NCI-H1105 (cell line): Measurements from ENCODE around the gene KDM2B.
"Not testable (repeated sequence)": the region's sequence is repeated elsewhere in the genome, so short reads cannot be mapped to it uniquely, and the experiment has no call there.

Source experiments
- DNase-seq: peaks from one replicate; lab custom pipeline; 2025; lab: John Stamatoyannopoulos, UW

The KDM2B gene

DNA sequence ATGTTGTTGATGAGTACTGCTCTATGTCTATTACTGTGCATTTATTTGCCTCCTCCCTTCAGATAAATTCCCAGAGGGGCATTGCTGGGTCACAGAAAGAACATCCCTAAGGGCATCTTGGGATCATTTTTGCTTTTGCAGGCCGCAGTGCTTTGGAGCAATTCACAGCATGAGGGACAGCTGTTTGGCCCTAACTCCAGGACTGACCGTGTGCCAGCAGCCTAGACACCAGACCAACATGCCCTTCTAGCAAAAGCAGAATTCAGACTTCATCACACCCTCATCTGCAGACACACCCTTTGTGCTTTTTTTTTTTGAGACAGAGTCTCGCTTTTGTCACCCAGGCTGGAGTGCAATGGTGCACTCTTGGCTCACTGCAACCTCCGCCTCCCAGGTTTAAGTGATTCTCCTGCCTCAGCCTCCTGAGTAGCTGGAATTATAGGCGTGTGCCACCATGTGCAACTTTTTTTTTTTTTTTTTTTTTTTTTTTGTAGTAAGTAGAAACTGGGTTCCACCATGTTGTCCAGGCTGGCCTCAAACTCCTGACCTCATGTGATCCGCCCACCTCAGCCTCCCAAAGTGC, 149.9 kb downstream of the KDM2B start:
- no peak for DNase-seq

DNA sequence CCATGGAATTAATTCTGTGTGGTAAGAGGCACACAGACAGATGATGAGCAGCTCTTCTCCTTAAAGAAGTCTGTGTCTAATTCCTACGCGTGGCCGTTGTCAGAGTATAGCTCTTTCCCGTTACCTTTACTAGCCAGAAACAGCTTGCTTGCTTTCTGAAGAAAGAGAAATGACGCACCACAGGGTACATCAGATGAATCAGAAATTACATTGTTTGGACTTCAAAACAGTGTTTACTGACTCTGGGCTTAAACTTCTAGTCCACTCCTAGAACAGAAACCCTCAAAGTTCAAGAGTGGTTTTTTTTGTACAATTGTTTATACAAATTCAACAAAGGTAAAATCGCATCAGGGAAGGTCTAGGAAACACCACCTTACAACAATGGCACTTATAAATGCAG, 151.9 kb downstream of the KDM2B start:
- no peak for DNase-seq

DNA sequence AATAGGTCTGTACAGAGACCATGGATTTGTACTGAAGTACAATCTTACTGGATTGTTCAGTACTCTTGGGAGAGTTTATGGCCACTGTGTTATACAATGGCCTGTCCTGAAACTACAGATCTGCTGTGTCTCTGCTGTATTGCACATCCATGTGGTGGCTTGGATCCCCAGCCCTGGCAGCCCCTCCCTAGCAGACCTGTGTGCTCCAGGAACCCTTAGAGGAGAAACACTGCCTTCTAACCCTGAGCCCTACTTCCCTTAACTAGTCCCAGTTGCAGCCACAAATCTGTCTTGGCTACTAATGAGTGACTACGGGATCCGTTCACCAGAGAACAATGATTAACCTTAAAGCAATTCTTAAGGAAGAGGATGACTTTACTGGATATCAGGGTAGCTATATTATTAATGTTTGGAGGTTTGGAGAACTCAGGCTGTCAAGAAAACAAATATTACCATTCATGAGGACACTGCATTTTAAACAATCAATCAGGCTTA, 153.2 kb downstream of the KDM2B start:
- DNase-seq: no peak

DNA sequence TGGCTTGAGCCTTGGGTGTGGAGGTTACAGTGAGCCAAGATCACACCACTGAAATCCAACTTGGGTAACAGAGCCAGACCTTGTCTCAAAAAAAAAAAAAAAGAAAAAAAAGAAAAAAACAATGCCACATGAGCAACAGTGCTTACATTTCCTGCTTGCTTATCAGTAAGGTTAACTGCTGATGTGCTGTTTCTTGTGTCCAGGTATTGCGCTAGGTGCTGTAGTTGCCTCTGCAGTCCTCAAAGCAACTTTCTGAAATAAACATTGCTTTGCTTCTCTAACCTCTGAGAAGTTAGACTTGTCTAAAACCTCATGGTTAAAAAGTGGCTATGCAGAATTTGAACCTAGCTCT, 156.2 kb downstream of the KDM2B start:
- no peak for DNase-seq

DNA sequence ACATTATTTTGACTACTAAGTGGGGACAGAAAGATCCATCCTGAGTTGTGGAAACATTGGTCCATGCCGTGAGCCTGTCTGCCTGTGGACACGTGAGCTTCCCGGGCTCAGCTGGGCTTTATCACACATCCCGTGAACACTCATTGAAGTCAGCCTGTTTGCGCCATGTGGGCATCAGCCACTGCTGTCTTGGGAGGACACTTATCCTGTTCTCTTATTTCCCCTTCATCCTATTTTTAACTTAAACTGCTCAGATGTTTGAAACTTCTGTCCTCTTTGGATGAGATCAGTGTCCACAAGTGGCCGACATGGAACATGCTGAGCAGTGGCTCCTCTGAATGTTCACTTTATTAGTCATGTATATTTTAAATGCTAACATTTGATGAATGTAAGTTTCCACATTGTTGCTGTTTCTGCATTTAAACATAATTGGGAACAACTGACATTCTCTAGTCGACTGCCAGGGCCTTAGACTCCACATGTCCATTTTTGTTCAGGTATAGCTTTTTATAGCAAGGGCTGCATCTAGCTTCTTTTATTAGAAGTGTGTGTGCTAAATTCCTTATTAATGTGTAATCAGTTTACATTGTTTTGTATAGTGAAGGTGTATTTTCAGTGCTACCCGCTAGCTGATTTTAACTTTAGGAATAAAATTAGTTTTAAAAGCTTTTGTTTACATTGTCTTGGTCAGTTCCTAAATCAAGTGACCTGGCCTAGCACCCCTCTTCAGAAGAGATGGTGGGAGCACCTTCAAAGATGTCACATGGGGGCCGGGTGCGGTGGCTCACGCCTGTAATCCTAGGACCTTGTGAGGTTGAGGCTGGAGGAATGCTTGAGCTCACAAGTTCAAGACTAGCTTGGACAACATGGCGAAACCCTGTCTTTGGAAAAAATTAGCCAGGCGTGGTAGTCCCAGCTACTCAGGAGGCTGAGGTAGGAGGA, 156.9 kb downstream of the KDM2B start:
- no peak for DNase-seq

DNA sequence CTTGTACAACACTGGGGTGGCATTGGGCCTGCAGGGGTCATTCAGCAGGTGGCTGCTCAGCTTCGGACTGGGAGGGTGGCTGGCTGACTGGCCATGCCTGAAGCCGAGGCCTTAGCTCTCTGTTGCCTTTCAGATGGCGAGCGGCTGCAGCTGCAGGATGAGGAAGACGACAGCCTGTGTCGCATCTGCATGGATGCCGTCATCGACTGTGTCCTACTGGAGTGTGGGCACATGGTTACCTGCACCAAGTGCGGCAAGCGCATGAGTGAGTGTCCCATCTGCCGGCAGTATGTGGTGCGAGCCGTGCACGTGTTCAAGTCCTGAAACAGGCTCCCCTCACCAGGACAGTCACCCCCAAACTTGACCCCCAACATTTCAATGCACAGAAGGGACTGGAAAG, 157.6 kb downstream of the KDM2B start:
- no peak for DNase-seq

DNA sequence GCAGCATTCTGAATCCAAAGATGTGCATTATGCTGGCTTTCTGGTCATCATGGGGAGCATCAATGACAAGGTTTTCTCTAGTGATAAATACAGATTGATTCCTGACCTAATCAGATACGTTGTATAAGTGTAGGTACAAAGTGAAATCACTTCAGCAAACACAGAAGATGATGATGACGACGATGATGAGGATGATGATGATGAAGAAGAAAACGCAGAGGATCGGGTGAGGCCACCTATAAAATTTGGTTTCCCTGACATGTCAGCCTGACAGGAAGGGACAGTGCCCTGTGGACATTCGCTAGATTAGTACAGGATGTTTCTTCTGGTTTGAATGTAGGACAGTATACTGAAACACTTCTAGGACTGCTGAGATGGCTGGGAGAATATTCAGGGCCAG, 160.7 kb downstream of the KDM2B start:
- no peak for DNase-seq

DNA sequence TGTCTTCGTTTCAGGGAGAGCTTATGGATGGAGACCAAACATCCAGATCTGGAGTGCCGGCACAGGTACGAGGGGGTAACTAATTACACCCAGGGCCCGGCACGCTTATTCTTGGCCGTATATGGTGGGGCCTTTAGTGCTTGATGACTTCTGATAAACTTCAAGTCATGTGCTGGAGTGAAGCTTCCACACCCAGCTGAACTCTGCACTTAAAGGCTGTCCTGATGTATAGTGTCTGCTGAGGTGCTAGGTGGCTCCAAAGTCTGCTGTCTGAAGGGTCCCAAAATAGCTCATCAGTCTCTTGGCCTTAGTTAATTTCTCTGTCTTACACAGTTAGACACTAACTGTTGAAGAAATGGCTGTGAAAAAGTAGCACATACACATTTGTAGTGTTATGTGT, 163.0 kb downstream of the KDM2B start:
- DNase-seq: no peak

DNA sequence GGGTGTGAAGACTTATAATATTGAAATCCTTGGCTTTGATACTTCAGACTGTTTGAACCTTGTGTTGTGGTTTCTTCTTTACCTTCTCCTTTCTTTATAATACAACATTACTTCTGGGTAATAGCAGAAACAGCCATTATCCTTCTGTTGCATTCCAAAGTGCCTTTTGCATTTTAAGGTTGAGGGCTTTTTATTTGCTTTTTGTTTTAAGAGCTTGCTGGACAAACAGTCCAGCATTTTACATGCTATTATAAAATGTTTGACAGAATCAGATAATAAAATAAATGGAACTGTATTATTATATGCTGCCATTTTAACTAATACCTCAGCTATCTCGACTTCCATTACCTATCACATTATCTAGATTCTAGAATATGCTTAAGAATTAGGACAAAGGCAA, 166.9 kb downstream of the KDM2B start:
- DNase-seq: no peak

DNA sequence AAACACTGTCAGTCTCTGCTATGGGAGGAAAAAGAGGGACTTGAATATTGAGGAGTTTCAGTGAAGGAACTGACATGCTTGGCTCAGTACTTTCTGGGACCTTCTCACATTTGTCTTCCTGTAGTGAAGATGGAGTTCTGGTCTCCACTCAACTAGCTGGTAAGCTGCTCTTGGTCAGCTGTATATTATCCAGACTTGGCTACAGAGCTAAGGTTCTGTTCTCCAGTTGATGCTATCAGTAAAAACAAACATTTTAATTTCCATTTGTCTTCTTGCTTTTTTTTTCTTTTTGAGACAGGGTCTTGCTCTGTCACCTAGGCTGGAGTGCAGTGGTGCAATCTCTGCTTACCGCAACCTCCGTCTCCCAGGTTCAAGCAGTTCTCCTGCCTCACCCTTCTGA, 175.6 kb downstream of the KDM2B start:
- no peak for DNase-seq

DNA sequence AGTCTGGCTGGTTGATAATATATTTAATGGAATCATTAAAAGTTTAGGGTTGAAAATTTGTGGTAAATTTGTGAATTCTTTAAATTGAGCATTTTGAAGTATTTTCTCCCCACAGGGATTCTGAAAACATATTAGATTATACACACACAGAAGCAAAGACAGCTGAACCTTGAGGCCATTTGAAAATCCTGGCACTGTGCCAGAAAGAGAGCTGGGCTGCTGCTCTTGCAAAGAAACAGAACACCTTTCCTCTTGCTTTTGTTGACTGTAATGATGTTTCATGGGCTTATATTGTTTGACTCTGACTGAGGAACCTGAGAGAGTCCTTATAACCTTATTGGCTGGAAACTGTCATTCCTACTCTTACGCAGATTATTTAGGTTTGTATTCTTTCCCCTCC, 176.1 kb downstream of the KDM2B start:
- peak; percentile 86 for DNase-seq

DNA sequence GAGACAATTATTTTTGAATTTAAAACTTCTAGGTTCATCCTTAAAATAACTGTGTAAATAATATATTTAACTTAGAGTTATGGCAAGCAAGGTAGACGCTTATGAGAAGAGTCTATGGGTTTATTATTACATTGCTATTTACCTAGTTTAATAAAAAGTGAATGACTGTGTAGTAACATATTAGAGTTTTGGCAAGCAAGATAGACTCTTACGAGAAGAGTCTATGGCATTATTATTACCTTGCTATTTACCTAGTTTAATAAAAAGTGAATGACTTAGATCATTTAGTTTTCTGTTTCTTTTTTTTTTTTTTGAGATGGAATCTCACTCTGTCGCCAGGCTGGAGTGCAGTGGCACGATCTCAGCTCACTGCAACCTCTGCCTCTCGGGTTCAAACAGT, 177.1 kb downstream of the KDM2B start:
- DNase-seq: no peak

DNA sequence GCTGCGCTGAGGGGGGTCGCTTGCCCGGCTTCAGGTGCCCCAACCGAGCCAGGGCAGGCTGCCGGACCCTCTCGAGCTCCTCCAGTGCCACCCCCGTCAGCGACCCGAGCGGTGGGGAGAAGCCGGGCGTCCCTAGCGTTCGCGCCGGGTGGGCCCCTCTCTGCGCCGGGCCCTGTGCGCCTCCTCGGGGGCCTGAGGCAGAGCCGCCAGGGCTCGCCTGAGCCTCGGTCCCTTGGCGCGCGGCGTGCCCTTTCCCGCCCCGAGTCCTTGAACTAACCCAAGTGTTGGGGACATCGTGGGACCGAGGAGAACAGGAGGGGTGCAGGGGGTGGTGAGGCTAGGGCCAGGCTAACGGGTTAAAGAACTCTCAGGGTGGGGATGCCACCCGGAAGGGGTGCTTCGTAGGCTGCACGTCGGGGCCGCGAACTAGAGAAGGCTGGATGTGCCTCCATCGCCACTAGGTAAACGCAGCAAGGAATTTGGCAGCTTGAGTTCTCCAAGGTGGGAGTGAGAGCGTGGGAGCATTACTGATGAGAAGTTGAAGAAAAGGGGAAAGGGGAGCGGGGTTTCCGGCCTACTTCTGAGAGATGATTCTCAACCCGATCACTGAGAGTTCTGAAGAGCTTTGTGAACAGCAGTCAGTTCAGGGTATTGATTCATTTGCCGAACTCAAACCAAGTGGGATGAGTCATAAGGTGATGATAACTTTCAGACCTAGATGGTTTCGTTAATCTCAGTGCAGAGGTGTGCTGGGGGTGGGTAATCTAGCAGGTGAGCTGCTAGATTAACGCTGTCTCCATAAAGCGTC, 180.3 kb downstream of the KDM2B start:
- peak; percentile 32 for DNase-seq

DNA sequence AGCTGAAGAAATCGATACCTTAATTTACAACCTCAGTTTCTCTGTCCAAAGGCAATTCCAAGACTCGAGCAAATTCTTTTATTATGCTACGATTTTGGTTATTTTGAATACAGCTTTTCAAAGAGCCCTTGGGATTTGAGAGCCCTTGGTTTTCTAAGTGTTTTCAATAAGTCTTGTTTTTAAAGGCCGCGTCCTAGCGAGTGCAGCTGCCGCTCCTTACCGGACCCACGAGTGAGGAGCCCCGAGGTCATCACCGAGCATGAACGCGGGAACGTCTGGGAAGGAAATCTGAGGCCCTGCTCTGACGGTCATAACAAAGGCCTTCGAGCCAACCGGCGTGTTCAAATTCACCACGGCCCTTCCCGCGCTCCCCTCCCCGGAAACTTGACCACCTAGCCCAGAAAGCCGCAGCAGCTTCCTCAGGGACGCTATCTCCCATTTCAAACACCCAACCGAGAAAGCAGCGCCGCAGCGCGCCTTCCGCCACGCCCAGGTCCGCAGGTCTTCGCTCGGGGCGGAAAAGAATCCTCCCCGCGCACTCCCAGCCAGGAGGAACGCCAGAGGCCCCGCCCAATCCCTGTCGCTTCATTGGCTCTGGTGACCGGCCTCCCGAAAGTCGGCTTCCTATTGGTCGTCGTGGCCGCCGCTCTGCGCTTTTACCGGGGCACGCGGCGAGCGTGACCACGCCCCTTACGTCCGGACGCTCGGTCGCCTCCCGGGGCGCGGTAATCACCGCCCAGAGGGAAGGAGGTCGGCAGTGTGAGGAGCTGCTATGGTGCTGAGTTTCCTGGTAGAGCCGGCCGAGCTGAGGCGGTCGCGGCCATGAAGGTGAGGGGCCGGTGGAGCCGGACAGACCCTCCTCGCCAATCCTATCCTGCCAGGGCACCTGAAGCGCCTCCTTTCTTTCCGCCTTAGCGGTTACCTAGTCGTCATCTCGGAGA, 181.2 kb downstream of the KDM2B start, which contains the start of gene RNF34:
TSS of gene RNF34 (plus strand) at position 728 of the 941 bp plus-strand sequence. CDS start at position 823, 95 bp downstream.
- peak; percentile 99 for DNase-seq

DNA sequence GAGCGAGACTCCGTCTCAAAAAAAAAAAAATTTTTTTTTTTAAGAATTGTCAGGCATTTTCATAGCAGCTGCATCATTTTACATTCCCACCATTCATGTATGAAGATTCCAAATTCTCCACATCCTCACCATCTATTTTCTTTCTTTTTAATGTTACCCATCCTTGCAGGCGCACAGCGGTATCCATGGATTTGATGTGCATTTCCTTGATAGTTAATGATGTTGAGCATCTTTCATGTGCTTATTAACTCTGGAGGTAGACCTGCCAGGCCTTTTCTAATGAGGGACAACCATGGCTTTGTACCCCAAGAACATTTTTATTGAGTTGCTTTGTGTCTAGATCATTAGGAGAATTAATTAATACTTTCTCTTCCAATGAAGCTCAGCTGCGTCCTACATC, 182.5 kb downstream of the KDM2B start:
- DNase-seq: no peak

DNA sequence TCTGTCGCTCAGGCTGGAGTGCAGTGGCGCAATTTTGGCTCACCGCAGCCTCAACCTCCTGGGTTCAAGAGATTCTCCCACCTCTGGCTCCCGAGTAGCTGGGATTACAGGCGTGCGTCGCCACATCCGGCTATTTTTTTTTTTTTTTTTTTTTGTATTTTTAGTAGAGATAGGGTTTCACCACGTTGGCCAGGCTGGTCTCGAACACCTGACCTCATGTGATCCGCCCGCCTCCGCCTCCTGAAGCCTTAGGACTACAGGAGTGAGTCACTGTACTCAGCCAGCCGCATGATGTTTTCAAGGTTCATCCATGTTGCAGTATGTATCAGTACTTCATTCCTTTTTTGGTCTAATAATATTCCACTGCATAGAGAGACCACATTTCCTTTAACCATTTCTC, 183.3 kb downstream of the KDM2B start:
- no peak for DNase-seq

DNA sequence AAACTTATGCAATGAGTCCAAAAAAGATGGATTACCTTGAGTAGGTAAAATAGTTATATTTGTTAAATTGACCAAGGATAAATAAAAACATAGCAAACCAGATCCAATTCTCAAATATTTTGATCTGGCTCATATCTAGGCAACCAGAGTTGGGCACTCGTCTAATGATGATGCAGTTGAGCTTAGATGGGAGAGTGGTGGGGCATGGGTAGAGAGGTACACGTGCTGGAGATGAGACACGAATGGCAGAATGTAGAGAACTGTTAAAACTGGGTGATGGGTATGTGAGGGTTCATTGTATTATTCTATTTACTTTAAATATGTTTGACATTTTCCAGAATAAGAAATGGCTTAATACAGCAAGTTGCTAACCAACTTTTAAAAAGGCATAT, 188.5 kb downstream of the KDM2B start:
- DNase-seq: no peak

DNA sequence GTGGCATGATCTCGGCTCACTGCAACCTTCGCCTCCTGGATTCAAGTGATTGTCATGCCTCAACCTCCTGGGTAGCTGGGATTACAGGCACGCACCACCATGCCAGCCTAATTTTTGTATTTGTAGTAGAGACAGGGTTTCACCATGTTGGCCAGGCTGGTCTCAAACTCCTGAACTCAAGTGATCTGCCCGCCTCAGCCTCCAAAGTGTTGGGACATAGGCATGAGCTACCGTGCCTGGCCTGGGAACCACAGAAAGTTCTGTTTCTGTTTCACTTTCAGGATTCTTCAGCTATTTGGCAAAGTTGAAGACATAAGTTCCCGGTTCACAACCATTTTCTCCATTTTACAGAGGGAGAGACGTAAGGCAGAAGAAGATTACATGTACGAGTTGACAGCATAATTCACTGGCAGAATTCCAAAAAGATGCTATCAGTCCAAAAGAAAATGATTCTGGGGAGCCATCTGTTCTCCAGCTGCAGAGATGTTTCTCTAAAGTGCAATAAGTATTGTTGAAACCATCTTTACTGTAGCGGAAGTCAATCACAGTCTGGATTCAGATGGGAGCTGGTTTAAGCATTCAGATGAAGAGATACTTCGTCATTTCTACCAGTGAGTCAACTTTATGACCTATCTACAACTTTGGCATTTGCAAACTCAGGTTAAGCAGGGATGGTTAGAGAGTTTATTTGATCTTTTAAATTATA, 189.1 kb downstream of the KDM2B start:
- no peak for DNase-seq

DNA sequence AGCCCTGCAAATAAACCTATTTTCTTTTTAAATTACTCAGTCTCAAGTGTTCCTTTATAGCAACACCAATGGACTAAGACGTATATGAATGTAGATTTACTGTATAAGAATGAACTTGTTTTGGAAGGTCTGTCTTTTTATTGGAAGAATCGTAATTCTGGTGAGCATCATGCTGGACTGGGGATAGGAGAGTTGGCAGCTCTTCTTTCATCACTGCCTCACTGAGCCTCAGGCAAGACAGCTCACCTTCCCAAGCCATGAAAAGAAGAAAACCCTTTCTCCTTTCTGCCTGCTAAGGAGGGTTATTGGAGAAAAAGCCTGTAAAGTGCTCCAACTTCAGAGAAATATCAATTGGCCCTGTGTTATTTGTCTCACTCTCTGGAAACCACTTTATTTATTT, 190.0 kb downstream of the KDM2B start:
- no peak for DNase-seq

DNA sequence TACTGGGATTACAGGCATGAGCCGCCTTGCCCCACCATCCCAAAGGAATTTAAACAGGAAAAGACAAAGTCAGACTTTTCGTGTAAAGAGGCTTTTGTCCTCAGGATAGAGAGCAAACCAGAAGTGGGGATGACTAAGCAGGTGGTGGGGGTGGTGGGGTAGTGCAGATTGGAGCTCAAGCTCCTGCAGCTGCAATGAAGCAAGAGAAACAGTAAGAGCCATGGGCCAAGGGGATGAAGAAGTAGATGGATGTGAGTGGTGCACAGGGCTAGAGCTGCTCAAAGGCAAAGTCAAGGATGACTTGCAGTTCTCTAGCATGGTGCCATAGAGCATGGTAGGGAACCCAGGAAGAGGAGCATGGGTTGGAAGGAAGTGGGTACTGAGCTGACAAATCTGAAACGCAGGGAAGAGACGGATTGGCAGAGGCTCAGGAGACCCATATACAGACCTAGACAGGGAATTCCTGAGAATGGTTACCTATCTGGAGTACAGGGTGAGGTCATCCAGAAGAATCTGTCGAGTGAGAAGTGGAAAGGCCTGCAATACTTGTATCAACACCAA, 192.3 kb downstream of the KDM2B start:
- no peak for DNase-seq

DNA sequence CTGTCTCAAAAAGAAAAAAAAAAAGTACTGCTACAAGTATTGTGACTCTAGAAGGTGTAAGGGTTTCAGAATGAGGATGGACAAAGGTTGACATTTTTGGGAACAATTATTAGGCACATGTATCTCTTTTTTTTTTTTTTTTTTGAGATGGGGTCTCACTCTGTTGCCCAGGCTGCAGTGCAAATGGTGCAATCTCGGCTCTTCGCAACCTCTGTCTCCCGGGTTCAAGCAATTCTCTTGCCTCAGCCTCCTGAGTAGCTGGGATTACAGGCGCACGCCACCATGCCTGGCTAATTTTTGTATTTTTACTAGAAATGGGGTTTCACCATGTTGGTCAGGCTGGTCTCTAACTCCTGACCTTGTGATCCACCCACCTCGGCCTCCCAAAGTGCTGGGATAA, 195.9 kb downstream of the KDM2B start:
- not testable (repeated sequence) for DNase-seq
